ENCODE data around the gene RFX2.
A peak's percentile ranks its signal among the peaks of the same experiment; 100 is the strongest.
"Not testable (repeated sequence)": the region's sequence is repeated elsewhere in the genome, so short reads cannot be mapped to it uniquely, and the experiment has no call there.

RFX2 gene

DNA sequence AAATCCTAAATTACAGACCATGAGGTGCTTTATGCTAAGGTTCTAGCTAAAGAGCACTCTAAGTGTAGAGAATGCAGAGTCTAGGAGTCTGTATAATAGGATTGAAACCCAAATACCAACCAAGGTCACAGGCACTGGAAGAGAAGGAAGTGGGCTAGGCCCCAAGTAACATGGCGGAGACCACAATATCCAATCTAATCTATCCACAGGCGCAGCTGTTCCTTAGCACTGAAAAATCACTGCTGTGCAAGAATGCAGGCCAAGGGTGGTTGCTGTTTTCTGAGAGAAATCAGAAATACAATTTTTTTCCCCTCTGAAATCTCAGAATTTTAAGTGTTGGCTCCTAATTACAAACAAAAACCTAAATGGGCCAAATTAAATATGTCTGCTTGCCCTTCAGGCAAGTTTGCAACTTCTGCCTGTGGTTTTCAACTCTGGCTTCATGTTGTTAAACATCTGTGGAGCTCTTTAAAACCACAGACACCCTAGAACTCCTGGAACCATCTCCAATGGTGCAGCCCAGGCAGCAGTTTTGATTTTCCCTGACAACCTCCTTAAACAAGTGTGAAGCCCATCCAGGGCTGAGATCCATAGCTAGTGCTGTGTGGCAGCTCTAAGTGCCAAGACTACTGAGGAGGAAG lies 138.5 kb downstream of the RFX2 start:
- no peak for DNase-seq (ENCODE audit: low spot score)

DNA sequence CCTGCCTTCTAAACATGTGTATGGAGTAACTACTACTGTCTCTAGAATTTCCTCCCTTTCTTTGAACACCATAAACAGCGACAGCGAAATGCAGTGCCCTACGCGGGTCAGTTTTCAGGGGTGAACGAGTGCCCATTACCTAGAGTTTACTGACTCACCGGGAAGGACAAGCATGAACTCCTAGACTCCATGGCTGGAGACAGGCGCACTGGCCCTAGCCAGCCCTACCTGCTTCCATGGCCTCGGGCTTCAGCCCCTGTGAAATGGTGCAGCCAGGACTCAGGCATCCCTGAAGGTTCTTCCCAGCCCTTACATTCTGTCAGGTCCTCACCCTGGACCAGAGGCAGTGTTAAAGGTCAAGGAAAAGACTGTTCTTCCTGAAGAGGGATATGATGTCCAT lies 140.8 kb downstream of the RFX2 start:
- DNase-seq (ENCODE audit: low spot score) = no peak

DNA sequence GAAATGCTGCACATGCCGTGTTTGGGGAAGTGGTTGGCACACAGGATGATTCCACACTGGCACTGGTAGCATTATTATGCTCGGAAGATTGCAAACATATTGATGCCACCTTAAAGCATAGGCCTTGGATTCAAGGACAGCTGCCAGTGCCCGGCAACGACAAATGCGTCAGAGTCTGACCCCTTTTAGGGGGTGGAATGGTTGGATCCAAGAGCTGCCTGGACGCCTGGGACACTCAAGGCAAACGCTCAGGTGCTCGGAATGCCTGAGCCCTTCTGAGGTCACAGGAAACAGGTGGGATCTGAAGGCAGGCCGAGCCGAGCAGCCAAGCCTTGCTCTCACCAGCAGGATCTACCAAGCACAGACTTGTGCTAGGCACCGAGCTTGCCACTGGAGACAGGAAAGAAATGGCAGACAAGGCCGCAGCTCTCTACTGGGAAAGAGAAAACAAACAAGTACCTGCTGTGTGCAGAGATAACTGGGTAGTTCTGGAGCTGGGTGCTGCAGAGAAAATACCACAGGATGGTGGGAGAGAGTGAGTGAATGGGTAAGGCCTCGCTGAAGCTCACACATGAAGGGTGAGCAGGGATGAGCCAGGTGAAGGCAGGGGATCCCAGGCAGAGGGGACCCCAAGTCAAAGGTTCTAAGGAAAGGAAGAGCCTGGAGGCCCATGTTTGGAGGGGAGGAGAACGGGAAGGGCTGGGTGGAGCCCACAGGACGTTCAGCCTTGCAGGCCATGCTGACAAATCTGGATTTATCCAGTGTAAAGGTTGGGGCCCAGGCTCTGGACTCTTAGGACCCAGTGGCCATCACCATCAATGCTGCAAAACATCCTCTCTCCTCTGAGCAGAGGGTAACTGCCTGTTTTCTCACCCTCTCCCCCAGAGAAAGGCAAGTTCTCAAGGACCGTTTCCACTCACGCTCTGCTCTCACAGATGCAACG lies 141.6 kb downstream of the RFX2 start:
- no peak for DNase-seq (ENCODE audit: low spot score)

DNA sequence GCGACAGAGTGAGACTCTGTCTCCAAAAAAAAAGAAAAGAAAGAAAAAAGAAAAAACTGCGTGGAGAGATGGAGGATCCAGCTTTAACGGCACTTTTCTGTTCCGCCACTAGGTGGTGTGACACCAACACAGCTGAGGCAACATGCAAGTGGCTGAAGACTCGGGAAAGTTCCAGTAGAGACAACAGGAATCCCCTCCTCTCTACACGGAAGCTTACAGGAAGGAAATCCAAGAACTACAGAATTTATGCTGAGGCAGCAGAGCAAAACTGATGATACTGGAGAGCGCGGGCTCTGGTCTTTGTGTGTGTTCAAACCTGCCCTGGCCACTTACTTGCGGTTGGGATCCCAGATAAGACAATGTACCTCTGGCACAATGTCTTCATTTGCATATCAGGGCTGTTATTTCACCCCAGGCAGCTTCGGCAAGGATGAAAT lies 142.3 kb downstream of the RFX2 start:
- DNase-seq (ENCODE audit: low spot score) = peak; percentile 86

DNA sequence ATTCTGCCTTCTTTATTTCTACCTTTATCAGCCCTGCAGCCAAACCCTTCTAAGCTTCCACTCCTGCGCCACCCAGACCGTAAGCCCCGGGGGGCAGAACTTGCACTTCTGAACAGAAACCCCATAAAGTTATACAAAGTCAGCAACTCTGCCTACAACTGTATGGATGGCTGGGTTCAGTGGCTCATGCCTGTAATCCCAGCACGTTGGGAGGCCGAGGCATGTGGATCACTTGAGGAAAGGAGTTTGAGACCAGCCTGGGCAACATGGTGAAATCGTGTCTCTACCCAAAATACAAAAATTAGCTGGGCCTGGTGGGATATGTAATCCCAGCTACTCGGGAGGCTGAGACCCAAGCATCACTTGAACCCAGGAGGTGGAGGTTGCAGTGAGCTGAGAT lies 142.7 kb downstream of the RFX2 start:
- DNase-seq (ENCODE audit: low spot score) = no peak

DNA sequence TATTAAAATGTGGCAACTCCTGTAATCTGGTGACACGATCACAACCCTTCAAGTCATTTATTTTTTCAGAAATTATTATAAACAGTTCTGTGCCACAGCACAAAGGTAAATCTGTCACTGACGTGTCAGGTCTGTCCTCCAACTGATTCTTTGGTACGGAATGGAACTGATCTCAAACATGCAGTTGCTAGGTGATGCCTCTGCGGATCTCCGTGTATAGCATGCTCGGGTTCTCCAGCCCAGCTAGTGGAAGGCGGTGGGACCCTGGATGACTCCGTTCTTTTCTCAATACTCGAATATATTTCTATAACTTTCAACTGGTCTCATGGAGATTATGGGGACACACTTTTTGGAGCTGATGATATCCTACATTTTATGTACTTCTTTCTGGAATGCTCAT lies 143.4 kb downstream of the RFX2 start:
- DNase-seq (ENCODE audit: low spot score) = no peak

DNA sequence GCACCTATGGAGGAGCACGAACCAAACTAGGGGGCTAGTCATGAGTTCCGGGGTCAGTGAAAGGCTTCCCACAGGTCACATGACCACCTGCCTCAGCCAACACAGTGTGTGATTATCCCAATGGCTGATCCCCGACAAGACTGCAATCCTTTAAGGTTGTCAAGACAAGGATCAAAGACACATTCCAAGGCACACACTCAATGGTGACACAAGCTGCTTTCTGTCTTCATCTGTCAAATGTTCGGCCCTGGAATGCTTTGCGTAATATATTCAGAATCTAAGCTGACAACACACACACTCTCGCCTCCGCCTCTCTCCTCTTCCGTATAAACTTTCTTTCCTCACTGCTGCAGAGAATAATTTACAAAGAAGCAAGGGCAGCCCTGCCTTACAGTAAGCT lies 144.1 kb downstream of the RFX2 start:
- peak; percentile 62 for DNase-seq (ENCODE audit: low spot score)

DNA sequence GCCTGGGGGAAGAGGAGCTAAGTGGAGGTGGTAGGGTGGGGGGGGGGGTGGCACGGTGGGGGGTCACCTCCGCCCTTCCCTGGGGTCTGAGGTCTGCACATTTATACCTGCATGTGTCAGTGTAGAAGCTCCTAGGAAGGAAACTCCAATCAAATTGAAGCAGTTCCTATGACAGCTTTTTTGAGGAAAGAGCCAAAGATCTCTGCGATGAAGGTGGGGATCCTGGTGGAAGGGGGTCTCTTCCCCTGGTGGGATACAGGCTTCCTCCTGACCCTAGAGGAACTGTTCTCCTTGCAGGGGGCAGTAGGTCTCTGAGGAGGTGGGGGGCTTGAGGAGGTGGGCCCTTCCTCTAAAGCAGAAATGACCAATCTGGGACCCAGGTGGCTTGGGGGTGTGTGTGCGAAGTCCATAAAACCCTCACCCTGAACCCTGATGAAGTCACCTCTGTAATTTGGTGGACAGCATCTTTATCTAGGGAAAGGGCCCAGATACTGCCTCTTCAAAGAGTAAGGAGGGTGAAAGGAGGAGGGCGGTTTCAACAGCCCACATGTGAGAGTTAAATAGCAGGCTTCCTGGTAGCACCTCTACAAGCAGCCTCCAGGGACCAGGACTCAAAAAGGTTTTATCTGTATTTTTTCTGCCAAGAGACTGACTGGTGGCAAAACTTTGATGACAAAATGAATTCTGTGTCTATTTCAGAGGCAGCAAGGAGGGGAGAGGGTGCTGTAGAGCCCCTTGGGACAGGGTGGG lies 145.3 kb downstream of the RFX2 start:
- no peak for DNase-seq (ENCODE audit: low spot score)

DNA sequence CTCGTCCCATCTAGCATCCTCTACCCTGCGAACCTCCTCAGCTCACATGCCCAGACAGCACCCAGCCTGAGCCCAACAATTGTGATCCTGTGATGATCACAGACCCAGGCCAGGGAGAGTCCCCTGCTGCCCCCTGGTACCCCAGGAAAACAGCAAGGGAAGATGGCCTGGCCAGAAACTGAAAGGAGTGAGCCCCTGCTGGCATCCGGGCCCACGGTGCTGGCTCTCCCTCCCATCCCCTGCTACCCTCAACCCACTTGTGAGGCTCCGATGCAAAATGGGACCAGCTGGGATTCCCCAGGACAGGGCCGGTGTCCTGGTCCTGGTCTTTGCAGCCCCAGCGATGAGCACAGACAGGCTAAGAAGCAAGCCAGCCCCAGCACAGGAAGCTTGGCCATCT lies 146.4 kb downstream of the RFX2 start:
- no peak for DNase-seq (ENCODE audit: low spot score)

DNA sequence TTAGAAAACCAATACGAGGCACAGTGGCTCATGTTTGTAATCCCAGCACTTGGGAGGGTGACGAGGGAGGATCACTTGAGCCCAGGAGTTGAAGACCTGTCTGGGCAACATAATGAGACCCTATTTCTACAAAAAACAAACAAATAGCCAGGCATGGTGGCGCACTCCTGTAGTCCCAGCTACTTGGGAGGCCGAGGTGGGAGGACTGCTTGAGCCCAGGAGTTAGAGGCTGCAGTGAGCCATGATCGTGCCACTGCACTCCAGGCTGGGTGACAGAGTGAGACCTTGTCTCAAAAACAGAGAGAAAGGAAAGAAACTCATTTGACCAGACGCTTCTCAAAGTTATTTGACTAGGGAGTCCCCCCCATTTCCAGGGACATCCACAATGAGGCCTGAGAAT lies 147.0 kb downstream of the RFX2 start:
- not testable (repeated sequence) for DNase-seq (ENCODE audit: low spot score)

DNA sequence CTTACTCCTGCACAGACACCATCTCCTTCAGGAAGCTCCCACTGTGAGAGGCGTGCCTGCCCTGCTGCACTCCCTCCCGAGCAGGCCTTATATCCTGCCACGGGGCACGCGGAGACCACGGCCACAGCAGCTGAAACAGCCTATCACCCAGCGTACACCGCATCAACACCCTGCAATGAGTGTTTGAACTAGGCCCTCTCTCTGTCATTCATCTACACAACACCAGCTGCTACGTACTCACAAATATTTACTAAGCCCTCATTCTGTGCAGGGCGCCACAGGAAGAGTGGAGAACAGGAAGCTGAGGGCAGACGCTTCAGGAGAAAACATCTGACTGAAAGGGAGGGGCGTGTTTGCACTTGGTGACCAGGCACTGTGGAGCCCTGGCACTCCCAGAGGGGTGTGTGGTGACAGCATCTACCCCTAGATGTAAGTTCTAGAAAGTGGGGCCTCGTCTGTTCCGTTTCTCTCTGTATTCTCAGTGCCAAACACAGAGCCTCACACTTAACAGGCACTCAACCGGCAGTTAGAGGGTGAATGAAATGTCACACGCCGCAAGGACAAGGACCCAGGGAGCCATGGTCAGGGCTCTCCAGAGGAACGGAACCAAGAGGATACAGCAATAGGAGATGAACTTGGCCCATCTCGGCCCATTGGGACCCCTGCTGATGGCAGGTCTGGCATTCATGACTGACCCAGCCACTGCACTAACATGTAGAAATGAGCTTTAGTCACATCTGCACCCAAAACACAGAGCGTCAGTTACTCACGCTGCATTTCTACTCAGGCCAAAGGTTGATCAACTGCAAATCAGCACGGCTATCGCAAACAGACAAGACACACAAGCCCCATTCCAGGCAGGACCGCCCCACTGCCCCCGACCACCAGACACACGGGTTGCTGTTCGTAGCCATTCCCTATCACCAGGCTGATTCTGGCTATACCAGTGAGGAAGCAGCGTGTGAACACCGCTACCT lies 148.0 kb downstream of the RFX2 start:
- DNase-seq (ENCODE audit: low spot score) = peak; percentile 64

DNA sequence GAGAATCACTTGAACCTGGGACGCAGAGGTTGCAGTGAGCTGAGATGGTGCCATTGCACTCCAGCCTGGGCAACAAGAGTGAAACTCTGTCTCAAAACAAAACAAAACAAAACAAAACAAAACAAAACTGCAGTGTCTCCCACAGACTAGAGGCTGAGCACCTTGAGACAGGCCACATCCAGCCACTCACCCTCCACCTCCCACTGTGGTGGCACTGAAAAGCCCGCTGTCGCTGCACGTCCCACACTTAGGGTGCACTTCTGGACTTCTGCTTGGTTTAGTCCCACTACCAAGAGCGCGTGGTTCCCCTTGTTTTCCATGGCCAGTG lies 148.7 kb downstream of the RFX2 start:
- not testable (repeated sequence) for DNase-seq (ENCODE audit: low spot score)

DNA sequence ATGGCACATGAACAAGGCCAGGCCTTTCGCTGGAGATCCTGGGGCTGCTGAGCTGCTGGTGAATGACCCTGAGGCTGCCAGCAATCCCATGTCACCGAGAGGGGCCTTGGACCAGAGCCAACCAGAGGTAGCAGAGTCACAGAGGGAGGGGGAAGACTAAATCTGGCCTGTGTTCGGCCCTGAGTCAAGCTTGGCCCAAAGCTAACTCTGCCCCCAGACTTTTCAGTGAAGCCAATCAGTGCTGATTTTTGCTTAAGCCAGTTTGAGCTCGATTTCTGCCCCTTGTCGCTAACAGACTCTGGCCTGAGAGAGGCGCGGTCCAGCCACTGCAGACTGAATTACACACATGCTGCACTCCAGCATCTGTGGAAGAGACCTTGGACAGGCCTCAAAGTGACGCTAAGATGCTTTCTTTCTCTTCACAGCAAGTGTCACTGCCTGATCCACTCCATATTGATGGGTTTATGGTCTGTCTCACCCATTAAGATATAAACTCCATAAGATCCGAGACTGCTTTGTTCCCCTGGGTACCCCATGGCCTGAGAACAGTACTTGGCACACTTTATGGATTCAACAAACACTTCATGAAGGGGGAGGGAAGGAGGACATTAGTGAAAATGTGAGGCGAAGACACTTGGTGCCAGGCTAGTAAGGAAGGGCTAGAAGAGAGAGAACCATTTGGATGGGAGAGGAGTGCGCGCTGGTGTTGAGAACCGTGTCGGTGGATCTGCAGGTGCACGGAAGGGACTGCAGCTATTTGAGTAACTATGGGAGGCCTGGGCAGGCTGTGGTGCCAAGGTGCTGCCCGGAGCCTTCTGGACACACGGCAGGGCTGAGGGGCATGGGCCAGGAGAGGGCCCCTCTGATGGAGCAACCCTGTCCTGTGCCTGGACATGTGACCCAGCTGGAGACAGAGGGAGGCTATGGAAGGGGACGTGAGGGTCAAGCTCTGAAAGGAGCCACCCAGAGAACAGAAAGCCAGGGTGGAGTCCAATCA lies 150.0 kb downstream of the RFX2 start:
- DNase-seq (ENCODE audit: low spot score) = no peak

DNA sequence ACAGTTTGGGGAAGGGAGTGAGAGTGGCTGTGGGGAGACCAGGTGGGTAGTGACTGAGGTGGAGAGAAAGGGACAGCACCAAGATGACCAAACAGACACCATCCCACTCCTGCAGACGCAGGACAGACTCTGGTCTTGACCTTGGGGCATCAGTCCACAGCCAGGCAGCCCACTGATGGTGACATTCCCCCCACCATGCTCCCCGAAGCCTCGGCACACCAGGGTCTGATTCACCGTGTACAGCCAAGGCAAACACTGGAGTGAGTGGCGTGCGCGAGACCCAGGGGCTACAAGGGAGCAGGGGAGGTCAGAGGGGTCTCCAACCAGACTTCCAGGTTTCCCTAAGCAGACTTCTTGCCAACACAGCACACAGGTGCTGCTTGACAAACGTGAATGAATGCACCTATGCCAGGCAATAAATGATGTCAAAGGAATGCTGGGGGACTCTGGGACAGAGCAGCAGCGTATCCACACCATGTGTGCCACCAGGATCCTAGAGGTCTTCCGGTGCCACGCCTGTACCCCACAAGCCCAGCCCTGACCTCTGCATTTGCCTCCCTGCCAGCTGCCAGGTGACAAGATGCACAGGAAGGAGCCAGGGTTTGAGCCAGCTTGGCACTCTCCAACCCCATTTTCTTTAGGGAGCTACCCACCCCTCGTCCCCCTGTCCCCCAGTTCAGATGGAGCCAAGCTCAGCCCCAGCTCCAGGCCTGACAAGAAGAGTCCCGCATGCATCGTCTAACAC lies 150.9 kb downstream of the RFX2 start:
- no peak for DNase-seq (ENCODE audit: low spot score)

DNA sequence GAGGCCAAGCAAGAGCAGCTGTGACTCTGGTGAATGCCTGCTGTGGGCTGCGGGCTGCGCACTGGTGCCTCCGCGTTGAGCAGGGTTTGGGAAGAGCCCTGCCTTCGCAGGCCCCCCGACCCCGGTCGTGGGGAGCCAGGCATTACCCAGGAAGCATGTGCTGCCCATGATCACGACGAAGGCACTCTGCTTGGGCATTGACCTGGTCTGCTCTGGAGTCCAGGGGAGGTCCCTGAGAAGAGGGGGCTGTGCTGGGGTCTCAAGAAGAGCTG lies 151.5 kb downstream of the RFX2 start:
- no peak for DNase-seq (ENCODE audit: low spot score)

DNA sequence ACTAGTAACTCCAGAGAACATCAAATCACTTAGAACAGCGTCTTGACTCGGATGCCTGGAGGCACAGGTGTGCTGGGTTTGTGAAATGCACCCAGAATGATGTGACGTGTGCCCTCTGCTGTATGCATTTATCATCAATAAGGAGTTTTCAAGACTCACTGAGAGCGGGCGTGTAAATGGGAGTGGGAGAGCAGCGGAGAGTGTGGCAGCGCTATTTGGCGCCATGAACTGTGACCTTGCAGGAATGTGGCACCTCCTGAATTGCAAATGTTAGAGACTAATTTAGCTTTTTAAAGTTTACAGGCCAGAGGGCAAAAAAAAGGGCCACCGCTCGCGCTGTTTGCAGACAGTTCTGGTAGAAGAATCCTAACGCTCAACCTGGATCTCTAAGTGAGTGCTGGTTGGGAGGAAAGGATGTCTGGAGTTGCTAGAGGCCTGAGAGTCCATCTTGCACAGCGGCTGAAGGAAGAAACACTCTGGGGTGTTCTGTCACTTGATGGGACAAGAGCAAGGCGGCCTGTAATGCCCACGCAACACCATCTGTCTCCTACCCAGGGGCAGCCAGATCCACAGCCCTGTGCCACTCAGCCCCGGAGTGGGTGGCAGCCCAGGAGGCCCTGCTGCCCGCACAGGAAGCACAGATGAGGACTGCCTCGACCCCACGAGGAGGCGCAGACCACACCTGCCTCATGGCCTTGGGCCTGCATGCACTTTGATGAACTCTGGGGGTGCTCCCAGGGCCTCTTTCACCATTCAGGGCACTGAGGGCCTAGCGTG lies 152.0 kb downstream of the RFX2 start:
- no peak for DNase-seq (ENCODE audit: low spot score)

DNA sequence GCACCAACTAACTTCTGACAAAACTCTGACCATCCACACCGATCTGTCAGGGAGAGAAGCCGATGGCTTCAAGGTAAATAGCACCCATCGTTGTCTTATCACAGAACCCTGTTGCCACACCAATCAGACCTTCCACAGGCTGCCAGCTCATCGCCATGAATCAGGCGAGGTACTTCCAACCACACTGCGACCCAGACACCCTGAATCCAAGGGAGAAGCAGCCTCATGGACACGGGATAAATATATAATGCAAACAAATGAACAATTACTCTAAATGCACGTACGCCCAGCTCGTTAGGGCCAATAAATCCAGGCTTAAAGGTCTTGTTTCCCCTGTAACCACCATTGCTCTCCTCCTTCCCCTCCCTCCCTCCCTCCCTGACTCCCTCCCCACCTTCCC lies 153.1 kb downstream of the RFX2 start:
- DNase-seq (ENCODE audit: low spot score) = no peak

DNA sequence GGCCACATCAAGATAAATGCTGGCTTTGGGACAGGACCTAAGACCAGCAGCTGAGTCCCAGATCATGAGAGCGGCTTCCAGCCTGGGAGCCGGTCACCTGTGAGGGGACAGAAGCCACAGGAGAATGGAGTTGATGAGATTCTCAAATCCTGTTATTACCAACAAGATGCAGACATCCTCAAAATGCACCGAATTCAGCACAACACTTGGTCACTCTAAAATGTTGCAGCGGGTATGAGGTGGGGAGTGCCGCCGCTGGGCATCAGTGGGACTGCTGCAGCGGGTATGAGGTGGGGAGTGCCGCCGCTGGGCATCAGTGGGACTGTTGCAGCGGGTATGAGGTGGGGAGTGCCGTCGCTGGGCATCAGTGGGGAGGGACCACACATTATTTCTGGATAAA lies 153.6 kb downstream of the RFX2 start:
- DNase-seq (ENCODE audit: low spot score) = no peak

DNA sequence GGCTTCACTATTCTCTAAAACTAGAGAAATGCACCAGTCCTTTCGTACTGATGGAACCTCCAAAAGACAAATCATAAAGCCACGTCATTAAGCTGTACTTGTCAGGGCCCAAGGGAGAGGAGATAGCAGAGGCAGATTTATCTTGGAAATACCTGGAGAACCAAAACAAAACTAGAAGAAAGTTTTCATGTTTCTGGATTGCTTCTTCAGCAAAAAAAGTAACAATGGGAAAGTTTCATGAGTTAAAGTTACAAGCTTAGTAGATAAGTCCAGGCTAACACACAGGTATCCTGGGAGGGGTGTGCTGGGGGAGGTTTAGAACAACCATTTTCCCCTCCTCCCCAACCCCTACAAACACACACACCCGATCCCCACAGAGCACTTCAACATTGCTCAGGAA lies 154.0 kb downstream of the RFX2 start:
- no peak for DNase-seq (ENCODE audit: low spot score)

All from hepatic stellate cell (primary cell).